ENCODE data around the gene BLID. TPM values are rescaled to one million over a fixed set of nuclear protein-coding genes. Genes with fewer than 3 reads are reported as not detected.

Gene BLID
- total RNA-seq, 2 donors from 2014 or later: not detected

DNA sequence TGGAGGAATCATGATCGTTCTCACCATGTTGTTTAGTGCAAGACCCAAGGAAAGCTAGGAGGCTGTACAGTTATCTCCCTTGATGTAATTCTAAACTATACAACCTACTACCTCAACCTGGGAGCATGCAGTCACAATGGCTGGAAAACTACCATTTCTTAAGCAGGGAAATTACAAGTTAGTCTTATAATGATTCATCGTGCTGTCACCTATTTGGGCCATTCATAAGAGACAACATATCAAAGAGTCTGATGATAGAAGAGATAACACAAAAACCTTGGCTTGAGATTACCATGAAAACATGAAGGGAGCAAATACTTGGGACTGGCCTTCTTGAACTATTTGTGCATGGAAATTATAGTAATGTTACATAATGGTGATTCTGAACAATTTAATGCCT, 30.5 kb upstream of the BLID start:
- peaks cover 53% of the 10 kb centered on the region for H3K27me3 ChIP-seq (ENCODE audit: control insufficient read depth, insufficient read depth, low read length, poor library complexity, severe bottlenecking)
- DNase-seq: no peak
- no peak overlapping the region for H3K4me3 ChIP-seq (ENCODE audit: low read length)
- TF ChIP-seq, protein P1, sequence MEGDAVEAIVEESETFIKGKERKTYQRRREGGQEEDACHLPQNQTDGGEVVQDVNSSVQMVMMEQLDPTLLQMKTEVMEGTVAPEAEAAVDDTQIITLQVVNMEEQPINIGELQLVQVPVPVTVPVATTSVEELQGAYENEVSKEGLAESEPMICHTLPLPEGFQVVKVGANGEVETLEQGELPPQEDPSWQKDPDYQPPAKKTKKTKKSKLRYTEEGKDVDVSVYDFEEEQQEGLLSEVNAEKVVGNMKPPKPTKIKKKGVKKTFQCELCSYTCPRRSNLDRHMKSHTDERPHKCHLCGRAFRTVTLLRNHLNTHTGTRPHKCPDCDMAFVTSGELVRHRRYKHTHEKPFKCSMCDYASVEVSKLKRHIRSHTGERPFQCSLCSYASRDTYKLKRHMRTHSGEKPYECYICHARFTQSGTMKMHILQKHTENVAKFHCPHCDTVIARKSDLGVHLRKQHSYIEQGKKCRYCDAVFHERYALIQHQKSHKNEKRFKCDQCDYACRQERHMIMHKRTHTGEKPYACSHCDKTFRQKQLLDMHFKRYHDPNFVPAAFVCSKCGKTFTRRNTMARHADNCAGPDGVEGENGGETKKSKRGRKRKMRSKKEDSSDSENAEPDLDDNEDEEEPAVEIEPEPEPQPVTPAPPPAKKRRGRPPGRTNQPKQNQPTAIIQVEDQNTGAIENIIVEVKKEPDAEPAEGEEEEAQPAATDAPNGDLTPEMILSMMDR (conservative IDR thresholded peaks at IDR 0.05): no peak
- H3K4me1 Mint-ChIP-seq: peaks cover 20% of the 10 kb centered on the region
- H3K27me3 Mint-ChIP-seq (ENCODE audit: insufficient read depth): peaks cover 50% of the 10 kb centered on the region
- no peak overlapping the region for H3K9ac ChIP-seq (ENCODE audit: extremely low read depth, low read length, poor library complexity, severe bottlenecking)
- H3K9me3 Mint-ChIP-seq: no peaks in the 10 kb centered on the region
- H3K4me1 ChIP-seq (ENCODE audit: control insufficient read depth, insufficient read depth, low read length): peaks cover 10% of the 10 kb centered on the region
- no peak overlapping the region for H3K4me3 Mint-ChIP-seq
- WGBS, 2 experiments (ENCODE audit: insufficient coverage in 1 of 2, insufficient read length in 1 of 2): 89 to 100% methylated on average over 1 to 2 of the region's 2 CpGs
- no peaks in the 10 kb centered on the region for H3K9me3 ChIP-seq (ENCODE audit: control insufficient read depth, low read length)
- no peaks in the 10 kb centered on the region for H3K36me3 Mint-ChIP-seq (ENCODE audit: low read depth)
- no peaks in the 10 kb centered on the region for H3K36me3 ChIP-seq (ENCODE audit: control insufficient read depth, insufficient read depth, low read length)
- H3K27ac Mint-ChIP-seq: no peak overlapping the region
- no peak overlapping the region for H3K27ac ChIP-seq (ENCODE audit: low read depth, low read length)

- no peak overlapping the region for H3K27ac Mint-ChIP-seq
- H3K4me3 ChIP-seq (ENCODE audit: low read length): no peak overlapping the region
- H3K36me3 Mint-ChIP-seq (ENCODE audit: low read depth): no peaks in the 10 kb centered on the region
- no peaks in the 10 kb centered on the region for H3K36me3 ChIP-seq (ENCODE audit: control insufficient read depth, insufficient read depth, low read length)
- no peak for DNase-seq
- no peaks in the 10 kb centered on the region for H3K9me3 Mint-ChIP-seq
- H3K27me3 Mint-ChIP-seq (ENCODE audit: insufficient read depth): peaks cover 57% of the 10 kb centered on the region
- no peak overlapping the region for H3K4me3 Mint-ChIP-seq
- H3K4me1 Mint-ChIP-seq: peaks cover 15% of the 10 kb centered on the region
- H3K9ac ChIP-seq (ENCODE audit: extremely low read depth, low read length, poor library complexity, severe bottlenecking): no peak overlapping the region
- H3K27ac ChIP-seq (ENCODE audit: low read depth, low read length): no peak overlapping the region
- peaks cover 60% of the 10 kb centered on the region for H3K27me3 ChIP-seq (ENCODE audit: control insufficient read depth, insufficient read depth, low read length, poor library complexity, severe bottlenecking)
- TF ChIP-seq, protein P1 (conservative IDR thresholded peaks at IDR 0.05): no peak
- H3K4me1 ChIP-seq (ENCODE audit: control insufficient read depth, insufficient read depth, low read length): peaks cover 10% of the 10 kb centered on the region
- H3K9me3 ChIP-seq (ENCODE audit: control insufficient read depth, low read length): no peaks in the 10 kb centered on the region
Observed at GRCh38 chr11:122145715-122146274, 29.8 kb upstream of the BLID start.

GRCh38 chr11:122144752-122145151, 28.7 kb upstream of the BLID start:
- Histone ChIP-seq H3K4me3 (ENCODE audit: low read length) (no peak overlapping the region), H3K9me3 (ENCODE audit: control insufficient read depth, low read length) (no peaks in the 10 kb centered on the region), H3K27me3 (ENCODE audit: control insufficient read depth, insufficient read depth, low read length, poor library complexity, severe bottlenecking) (peaks cover 70% of the 10 kb centered on the region), H3K9ac (ENCODE audit: extremely low read depth, low read length, poor library complexity, severe bottlenecking) (no peak overlapping the region), H3K36me3 (ENCODE audit: control insufficient read depth, insufficient read depth, low read length) (no peaks in the 10 kb centered on the region), H3K27ac (ENCODE audit: low read depth, low read length) (no peak overlapping the region), H3K4me1 (ENCODE audit: control insufficient read depth, insufficient read depth, low read length) (peaks cover 4% of the 10 kb centered on the region)
- WGBS, 2 experiments (ENCODE audit: insufficient coverage in 1 of 2, insufficient read length in 1 of 2): 90 to 100% methylated on average over 3 of the region's 3 CpGs
- Mint-ChIP-seq H3K4me1 (peaks cover 9% of the 10 kb centered on the region), H3K36me3 (ENCODE audit: low read depth) (no peaks in the 10 kb centered on the region), H3K27ac (no peak overlapping the region), H3K9me3 (no peaks in the 10 kb centered on the region), H3K4me3 (no peak overlapping the region), H3K27me3 (ENCODE audit: insufficient read depth) (peaks cover 67% of the 10 kb centered on the region)
- TF ChIP-seq, protein P1 (conservative IDR thresholded peaks at IDR 0.05): no peak
- no peak for DNase-seq

All from endodermal cell (in vitro differentiated cells).